ENCODE measurements around the gene FBXO46. TPM values are rescaled to one million over a fixed set of nuclear protein-coding genes. Genes with fewer than 3 reads are reported as not detected.

The FBXO46 gene
- total RNA-seq, 1 donor from 2014 or later = 44.7 TPM

DNA sequence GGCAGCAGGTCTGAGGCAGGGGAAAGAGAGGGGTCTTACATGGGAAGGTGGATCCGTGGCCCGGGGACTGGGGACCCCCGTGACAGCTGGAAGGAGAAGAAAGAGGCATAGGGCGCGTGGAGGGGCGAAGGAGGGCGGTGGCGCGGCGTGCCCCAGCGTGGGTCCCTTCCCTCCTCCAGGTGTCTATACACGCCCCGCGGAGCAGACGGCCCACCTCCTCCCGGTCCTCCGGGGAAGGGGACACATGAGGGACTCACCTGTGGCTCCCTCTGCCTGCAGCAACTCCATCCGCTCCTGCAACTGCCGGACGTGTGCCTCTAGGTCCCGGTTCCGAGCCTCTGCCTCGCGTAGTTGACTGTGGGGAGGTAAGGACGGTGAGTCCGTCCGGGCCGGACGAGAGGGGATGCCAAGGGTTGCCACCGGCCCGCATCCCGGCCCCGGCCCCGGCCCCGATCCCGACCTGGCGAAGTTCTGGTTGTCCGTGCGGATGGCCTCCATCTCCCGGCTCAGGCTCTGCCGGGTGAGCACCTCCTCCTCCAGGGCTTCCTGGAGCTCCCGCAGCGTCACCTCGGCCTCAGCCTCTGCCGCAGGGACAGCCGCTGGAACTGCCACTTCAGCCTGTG, 40.7 kb upstream of the FBXO46 start:
- TF ChIP-seq, protein P1, sequence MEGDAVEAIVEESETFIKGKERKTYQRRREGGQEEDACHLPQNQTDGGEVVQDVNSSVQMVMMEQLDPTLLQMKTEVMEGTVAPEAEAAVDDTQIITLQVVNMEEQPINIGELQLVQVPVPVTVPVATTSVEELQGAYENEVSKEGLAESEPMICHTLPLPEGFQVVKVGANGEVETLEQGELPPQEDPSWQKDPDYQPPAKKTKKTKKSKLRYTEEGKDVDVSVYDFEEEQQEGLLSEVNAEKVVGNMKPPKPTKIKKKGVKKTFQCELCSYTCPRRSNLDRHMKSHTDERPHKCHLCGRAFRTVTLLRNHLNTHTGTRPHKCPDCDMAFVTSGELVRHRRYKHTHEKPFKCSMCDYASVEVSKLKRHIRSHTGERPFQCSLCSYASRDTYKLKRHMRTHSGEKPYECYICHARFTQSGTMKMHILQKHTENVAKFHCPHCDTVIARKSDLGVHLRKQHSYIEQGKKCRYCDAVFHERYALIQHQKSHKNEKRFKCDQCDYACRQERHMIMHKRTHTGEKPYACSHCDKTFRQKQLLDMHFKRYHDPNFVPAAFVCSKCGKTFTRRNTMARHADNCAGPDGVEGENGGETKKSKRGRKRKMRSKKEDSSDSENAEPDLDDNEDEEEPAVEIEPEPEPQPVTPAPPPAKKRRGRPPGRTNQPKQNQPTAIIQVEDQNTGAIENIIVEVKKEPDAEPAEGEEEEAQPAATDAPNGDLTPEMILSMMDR (IDR thresholded peaks at IDR 0.05; ENCODE audit: unreplicated experiment) = no peak
- H3K4me3 Mint-ChIP-seq (ENCODE audit: low read depth) = peak overlapping the region; percentile 41
- no peak for DNase-seq (ENCODE audit: low spot score, unreplicated experiment)
- peak overlapping the region; percentile 31 for H3K27ac Mint-ChIP-seq
- no peaks in the 10 kb centered on the region for H3K27me3 Mint-ChIP-seq
- peaks cover 14% of the 10 kb centered on the region for H3K36me3 Mint-ChIP-seq (ENCODE audit: insufficient read depth)
- peaks cover 16% of the 10 kb centered on the region for H3K4me1 Mint-ChIP-seq (ENCODE audit: low read depth)
- H3K9me3 Mint-ChIP-seq (ENCODE audit: low read depth) = no peaks in the 10 kb centered on the region

DNA sequence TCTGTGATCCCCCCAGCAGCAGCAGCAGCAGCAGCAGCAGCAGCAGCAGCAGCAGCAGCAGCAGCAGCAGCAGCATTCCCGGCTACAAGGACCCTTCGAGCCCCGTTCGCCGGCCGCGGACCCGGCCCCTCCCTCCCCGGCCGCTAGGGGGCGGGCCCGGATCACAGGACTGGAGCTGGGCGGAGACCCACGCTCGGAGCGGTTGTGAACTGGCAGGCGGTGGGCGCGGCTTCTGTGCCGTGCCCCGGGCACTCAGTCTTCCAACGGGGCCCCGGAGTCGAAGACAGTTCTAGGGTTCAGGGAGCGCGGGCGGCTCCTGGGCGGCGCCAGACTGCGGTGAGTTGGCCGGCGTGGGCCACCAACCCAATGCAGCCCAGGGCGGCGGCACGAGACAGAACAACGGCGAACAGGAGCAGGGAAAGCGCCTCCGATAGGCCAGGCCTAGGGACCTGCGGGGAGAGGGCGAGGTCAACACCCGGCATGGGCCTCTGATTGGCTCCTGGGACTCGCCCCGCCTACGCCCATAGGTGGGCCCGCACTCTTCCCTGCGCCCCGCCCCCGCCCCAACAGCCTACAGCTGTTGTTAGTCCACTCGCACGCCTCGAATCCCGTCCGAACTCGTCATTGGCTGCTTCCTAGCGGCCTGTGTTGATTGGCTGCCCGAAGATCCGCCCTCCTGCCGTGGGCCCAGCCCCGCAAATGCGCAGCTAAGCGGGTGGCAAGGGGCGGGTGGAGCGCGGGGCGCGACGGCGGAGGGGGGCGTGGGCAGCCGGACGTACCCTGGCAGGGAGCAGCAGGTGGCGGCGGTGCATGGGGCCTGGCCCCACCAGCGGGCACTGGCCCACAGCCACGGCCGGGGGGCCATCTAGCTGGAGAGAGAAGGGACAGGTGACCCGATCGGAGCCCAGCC, 39.8 kb upstream of the FBXO46 start:
- H3K27me3 Mint-ChIP-seq = no peaks in the 10 kb centered on the region
- peaks cover 18% of the 10 kb centered on the region for H3K4me1 Mint-ChIP-seq (ENCODE audit: low read depth)
- H3K4me3 Mint-ChIP-seq (ENCODE audit: low read depth) = peak overlapping the region; percentile 97
- peaks cover 14% of the 10 kb centered on the region for H3K36me3 Mint-ChIP-seq (ENCODE audit: insufficient read depth)
- no peaks in the 10 kb centered on the region for H3K9me3 Mint-ChIP-seq (ENCODE audit: low read depth)
- TF ChIP-seq, protein P1 (IDR thresholded peaks at IDR 0.05; ENCODE audit: unreplicated experiment) = peak; percentile 94
- peak overlapping the region; percentile 98 for H3K27ac Mint-ChIP-seq
- DNase-seq (ENCODE audit: low spot score, unreplicated experiment) = peak; percentile 93

DNA sequence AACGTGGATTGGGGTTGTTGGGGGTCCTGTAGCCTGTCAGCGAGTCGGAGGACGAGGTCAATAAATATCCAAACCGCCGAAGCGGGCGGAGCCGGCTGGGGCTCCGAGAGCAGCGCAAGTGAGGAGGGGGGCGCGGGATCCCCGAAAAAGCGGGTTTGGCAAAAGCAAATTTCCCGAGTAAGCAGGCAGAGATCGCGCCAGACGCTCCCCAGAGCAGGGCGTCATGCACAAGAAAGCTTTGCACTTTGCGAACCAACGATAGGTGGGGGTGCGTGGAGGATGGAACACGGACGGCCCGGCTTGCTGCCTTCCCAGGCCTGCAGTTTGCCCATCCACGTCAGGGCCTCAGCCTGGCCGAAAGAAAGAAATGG, 39.1 kb upstream of the FBXO46 start:
- Mint-ChIP-seq H3K9me3 (ENCODE audit: low read depth) (no peaks in the 10 kb centered on the region), H3K4me1 (ENCODE audit: low read depth) (peaks cover 21% of the 10 kb centered on the region), H3K27ac (peak overlapping the region; percentile 98), H3K4me3 (ENCODE audit: low read depth) (peak overlapping the region; percentile 97), H3K27me3 (no peaks in the 10 kb centered on the region), H3K36me3 (ENCODE audit: insufficient read depth) (peaks cover 12% of the 10 kb centered on the region)
- TF ChIP-seq, protein P1 (IDR thresholded peaks at IDR 0.05; ENCODE audit: unreplicated experiment) = no peak
- no peak for DNase-seq (ENCODE audit: low spot score, unreplicated experiment)

DNA sequence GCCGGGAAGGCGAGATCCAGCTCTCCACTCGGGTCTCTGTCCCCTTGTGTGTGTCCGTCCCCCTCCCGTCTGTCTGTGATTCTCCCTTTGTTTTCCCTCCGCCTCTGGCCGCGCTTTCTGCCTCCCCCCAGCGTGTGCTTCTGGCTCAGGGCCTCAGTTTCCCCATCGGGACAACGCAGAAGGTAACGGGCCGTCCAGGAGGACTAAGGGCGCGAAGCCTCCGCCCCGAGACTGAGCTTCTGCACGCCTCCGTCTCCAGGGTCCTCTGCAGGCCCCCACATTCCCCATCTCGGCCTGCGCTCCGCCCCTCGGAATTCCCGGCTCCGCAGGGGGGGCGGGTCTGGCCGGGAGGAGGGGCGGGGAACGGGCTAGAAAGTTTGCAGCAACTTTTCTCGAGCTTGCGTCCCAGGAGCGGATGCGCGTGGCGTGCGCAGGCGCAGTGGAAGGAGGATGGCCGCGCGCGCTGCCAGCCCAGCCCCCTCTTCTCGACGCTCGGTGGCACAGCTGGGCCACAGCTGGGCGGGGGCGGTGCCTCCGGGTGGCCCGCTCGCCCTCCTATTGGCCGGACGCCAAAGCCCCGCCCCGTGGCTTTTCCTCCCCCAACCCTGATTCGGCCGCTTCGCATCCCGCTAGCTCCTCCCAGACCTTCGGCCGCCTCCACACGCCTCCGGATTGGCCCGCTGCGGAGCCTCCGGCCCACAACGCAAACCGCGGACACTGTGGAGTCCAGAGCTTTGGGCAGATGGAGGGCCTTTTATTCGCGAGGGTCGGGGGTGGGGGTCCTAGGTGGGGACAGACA, 38.5 kb upstream of the FBXO46 start, which contains the start of gene SIX5:
Gene SIX5 (minus strand): TSS at position 269 of the 799 bp plus-strand sequence. CDS start 408 bp downstream, outside the sequence.
- Mint-ChIP-seq H3K36me3 (ENCODE audit: insufficient read depth) (peaks cover 9% of the 10 kb centered on the region), H3K27me3 (no peaks in the 10 kb centered on the region), H3K4me3 (ENCODE audit: low read depth) (peak within 1 kb of the TSS; percentile 97), H3K27ac (peak within 1 kb of the TSS; percentile 100), H3K4me1 (ENCODE audit: low read depth) (peaks cover 25% of the 10 kb centered on the region), H3K9me3 (ENCODE audit: low read depth) (no peaks in the 10 kb centered on the region)
- peak; percentile 96 for DNase-seq (ENCODE audit: low spot score, unreplicated experiment)
- TF ChIP-seq, protein P1 (IDR thresholded peaks at IDR 0.05; ENCODE audit: unreplicated experiment) = no peak

DNA sequence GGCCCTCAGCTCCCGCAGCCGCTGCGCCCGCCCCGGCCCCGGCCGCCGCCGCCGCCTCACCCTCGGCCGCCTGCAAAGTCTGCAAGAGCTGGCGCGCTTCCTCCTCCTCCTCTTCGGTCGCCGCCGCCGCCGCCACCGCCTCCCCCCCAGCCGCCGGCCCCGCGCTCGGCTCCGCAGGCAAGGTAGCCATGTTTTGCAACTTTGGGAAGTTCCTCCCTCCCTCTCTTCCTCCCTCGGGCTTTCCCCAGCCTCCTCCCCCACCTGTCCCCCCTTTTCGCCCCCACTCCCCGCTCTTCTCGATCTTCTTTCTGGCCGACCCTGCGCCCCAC, 37.9 kb upstream of the FBXO46 start:
- H3K4me3 Mint-ChIP-seq (ENCODE audit: low read depth) = peak overlapping the region; percentile 97
- peaks cover 25% of the 10 kb centered on the region for H3K4me1 Mint-ChIP-seq (ENCODE audit: low read depth)
- H3K27me3 Mint-ChIP-seq = no peaks in the 10 kb centered on the region
- TF ChIP-seq, protein P1 (IDR thresholded peaks at IDR 0.05; ENCODE audit: unreplicated experiment) = no peak
- H3K9me3 Mint-ChIP-seq (ENCODE audit: low read depth) = no peaks in the 10 kb centered on the region
- no peak for DNase-seq (ENCODE audit: low spot score, unreplicated experiment)
- peaks cover 9% of the 10 kb centered on the region for H3K36me3 Mint-ChIP-seq (ENCODE audit: insufficient read depth)
- peak overlapping the region; percentile 100 for H3K27ac Mint-ChIP-seq
